WTC11 (cell line): ENCODE data around the gene SLC7A4.

Source experiments
- CTCF ChIP-seq: fragments of 200-600 bp; IDR thresholded peaks from 2 replicates; pipeline ENCODE4 v1.8.0; 2022; ENCODE audit warnings: antibody characterized with exemption
- STAT6 ChIP-seq: sonication (generic); formaldehyde crosslinking; conservative IDR thresholded peaks from 2 replicates; pipeline ENCODE4 v1.8.1; 2023; ENCODE audit warnings: mild to moderate bottlenecking, low read depth, missing genetic modification reagents, moderate library complexity

- TF ChIP-seq STAT6 (CRISPR knock-in tag) = no peak
- peak; percentile 52; the same call in 1 of the 2 replicates for TF ChIP-seq CTCF
Observed at GRCh38 chr22:21020802-21021429, 11.4 kb downstream of the SLC7A4 start.
